ENCODE measurements around the gene NCBP3. TPM values are rescaled to one million over a fixed set of nuclear protein-coding genes. Genes with fewer than 3 reads are reported as not detected.

The NCBP3 gene
- total RNA-seq: 8.6 and 19.7 TPM in 2 replicates

GRCh38 chr17:3845621-3846436, at the start of gene NCBP3:
TSS of gene NCBP3 (minus strand) at chr17:3846246. CDS start at chr17:3846223, 23 bp downstream.

GRCh38 chr17:3893003-3893719, 47.1 kb upstream of the NCBP3 start, which contains the start of gene CAMKK1:
TSS of gene CAMKK1 (minus strand) at chr17:3893053. CDS start at chr17:3885687, 7,366 bp downstream.

GRCh38 chr17:3800362-3801271, 45.4 kb downstream of the NCBP3 start, which contains the start of gene ITGAE:
TSS of gene ITGAE (minus strand) at chr17:3801188. CDS start at chr17:3801144, 44 bp downstream.

Other genes with a start within 250 kb of the NCBP3 start
- 0.81 and 2.0 TPM in 2 replicates for gene TRPV1, start 236.8 kb downstream of the NCBP3 start, total RNA-seq
- gene SHPK, start 210.0 kb downstream of the NCBP3 start, total RNA-seq: 7.3 and 12.1 TPM in 2 replicates
- 14.1 and 39.0 TPM in 2 replicates for gene CTNS, start 209.5 kb downstream of the NCBP3 start, total RNA-seq
- 255 and 297 TPM in 2 replicates for gene TAX1BP3, start 177.7 kb downstream of the NCBP3 start, total RNA-seq
- 19.1 and 40.1 TPM in 2 replicates for gene EMC6, start 177.4 kb downstream of the NCBP3 start, total RNA-seq
- 0.18 and 1.1 TPM in 2 replicates for gene P2RX5, start 150.1 kb downstream of the NCBP3 start, total RNA-seq
- gene HASPIN, start 122.3 kb downstream of the NCBP3 start, total RNA-seq: 1.3 and 1.5 TPM in 2 replicates
- gene ITGAE, start 45.1 kb downstream of the NCBP3 start, total RNA-seq: 31.8 and 36.3 TPM in 2 replicates
- 3.4 and 4.7 TPM in 2 replicates for gene CAMKK1, start 46.8 kb upstream of the NCBP3 start, total RNA-seq
- 0.49 and 0.90 TPM in 2 replicates for gene P2RX1, start 70.2 kb upstream of the NCBP3 start, total RNA-seq
- gene ATP2A3, start 118.2 kb upstream of the NCBP3 start, total RNA-seq: 0.16 TPM in 1 of 2 replicates, not detected in the other